HG03196 (cell line): Measurements from ENCODE around the gene MAGEB5.
"Not testable (repeated sequence)": the region's sequence is repeated elsewhere in the genome, so short reads cannot be mapped to it uniquely, and the experiment has no call there.

Experiments
- ATAC-seq: cut with Tn5 transposase; IDR thresholded peaks from one replicate; pipeline ENCODE4 v1.9.1; 2021; ENCODE audit not compliant: unreplicated experiment

MAGEB5 gene

GRCh38 chrX:26215869-26216268, at the start of gene MAGEB5:
MAGEB5 (plus strand) TSS chrX:26216169; CDS start chrX:26217302, 1,133 bp downstream.
- no peak for ATAC-seq

GRCh38 chrX:26192204-26192603, 23.8 kb upstream of the MAGEB5 start, which contains the start of gene MAGEB6:
MAGEB6 (plus strand) TSS chrX:26192440; CDS start chrX:26193847, 1,407 bp downstream.
- ATAC-seq, result no peak

- no peak for ATAC-seq
These were observed 12.4 kb upstream of the MAGEB5 start for GRCh38 chrX:26203561-26203960.

DNA sequence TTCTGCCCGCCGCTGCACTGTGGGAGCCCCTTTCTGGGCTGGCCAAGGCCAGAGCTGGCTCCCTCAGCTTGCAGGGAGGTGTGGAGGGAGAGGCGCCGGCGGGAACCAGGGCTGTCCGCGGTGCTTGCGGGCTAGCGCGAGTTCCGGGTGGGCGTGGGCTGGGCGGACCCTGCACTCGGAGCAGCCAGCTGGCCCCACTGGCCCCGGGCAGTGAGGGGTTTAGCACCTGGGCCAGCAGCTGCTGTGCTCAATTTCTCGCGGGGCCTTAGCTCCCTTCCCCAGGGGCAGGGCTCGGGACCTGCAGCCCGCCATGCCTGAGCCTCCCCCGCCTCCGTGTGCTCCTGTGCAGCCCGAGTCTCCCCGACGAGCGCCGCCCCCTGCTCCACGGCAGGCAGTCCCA, 11.3 kb upstream of the MAGEB5 start:
- not testable (repeated sequence) for ATAC-seq

- no peak for ATAC-seq
These were observed 8.0 kb upstream of the MAGEB5 start for GRCh38 chrX:26208012-26208411.

GRCh38 chrX:26219351-26219750, 3.4 kb downstream of the MAGEB5 start:
- ATAC-seq, result no peak

DNA sequence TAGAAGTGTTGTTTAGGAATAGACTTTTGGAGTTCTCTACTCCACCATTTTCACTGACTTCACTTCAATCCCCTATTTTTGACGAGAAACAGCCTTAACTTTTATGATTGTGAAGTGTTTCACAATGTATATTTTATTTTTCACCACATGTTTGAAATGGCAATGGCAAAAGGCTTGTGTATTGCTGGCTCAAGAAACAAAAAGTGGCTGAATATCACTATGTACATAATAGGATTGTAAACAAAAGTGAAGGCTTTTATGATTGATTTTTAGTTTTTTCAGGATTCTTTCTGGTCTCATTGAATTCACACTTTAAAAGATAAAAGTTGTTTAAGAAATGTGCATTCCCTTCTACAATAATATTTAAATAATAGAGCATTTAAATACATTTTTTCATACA, 18.2 kb downstream of the MAGEB5 start:
- ATAC-seq, result no peak

GRCh38 chrX:26253526-26253925, 37.6 kb downstream of the MAGEB5 start:
- ATAC-seq, result no peak

GRCh38 chrX:26254436-26254835, 38.5 kb downstream of the MAGEB5 start:
- ATAC-seq, result no peak

DNA sequence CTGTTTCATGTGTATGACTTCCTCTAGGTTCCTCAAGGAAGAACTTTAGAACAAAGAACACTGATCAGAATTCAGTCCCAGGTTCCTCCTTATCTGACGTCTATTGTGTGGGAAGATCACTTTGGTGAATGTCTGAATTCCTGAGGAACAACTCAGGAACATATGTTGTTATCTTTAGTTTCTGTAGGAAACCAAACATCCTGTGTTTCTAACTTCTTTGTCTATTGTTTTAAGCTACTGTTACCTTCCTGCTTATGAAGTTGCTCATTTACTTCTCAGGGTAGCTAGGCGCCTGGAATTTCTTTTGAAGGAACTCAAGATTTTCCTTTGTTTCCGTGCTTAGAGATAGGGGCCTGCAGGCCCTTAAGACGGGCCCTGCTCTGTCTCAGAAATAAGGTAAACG, 46.2 kb downstream of the MAGEB5 start:
- no peak for ATAC-seq
